DOHH2 (cell line): ENCODE data around the gene MTO1.

Experiments
- EZH2phosphoT487 ChIP-seq: fragments of 200-600 bp; sonication (generic); IDR thresholded peaks from 2 replicates; pipeline ENCODE4 v1.6.1; 2017; ENCODE audit warnings: borderline replicate concordance, mild to moderate bottlenecking, antibody characterized with exemption, low read length, moderate library complexity, mixed read lengths
- TF ChIP-seq, protein P1 (sequence below): fragments of 200-600 bp; sonication (generic); IDR thresholded peaks from one replicate; pipeline ENCODE4 v1.5.1; 2014; ENCODE audit warnings: antibody characterized with exemption, mild to moderate bottlenecking, low read depth, low read length; ENCODE audit not compliant: poor library complexity, severe bottlenecking

DNA sequence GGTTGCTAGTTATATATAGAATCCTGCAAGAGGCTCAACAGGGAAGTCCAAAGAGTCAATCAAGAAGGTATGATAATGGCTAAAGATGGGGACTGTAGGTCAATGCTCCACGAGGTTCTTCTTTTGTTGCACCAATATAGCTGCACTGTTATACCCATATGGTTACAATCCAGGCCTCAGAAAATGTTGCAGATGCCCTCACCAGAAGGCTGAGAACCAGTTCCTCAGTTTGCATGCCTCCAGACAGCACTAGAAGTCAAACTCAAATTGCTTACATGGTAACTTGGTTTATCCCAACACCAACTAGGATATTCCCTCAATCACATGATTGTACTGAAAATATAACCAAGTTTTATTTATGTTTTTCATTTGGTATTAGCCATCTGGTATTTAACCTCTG, 47.2 kb downstream of the MTO1 start:
- TF ChIP-seq, protein P1, sequence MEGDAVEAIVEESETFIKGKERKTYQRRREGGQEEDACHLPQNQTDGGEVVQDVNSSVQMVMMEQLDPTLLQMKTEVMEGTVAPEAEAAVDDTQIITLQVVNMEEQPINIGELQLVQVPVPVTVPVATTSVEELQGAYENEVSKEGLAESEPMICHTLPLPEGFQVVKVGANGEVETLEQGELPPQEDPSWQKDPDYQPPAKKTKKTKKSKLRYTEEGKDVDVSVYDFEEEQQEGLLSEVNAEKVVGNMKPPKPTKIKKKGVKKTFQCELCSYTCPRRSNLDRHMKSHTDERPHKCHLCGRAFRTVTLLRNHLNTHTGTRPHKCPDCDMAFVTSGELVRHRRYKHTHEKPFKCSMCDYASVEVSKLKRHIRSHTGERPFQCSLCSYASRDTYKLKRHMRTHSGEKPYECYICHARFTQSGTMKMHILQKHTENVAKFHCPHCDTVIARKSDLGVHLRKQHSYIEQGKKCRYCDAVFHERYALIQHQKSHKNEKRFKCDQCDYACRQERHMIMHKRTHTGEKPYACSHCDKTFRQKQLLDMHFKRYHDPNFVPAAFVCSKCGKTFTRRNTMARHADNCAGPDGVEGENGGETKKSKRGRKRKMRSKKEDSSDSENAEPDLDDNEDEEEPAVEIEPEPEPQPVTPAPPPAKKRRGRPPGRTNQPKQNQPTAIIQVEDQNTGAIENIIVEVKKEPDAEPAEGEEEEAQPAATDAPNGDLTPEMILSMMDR = no peak
- no peak for TF ChIP-seq EZH2phosphoT487
